Measurements from ENCODE around the gene TSPO2. TPM values are rescaled to one million over a fixed set of nuclear protein-coding genes. Genes with fewer than 3 reads are reported as not detected.

Gene TSPO2
- total and polyA plus RNA-seq, 2 of the 13 experiments (the other 11 are each of a cell fraction or from before 2014, with no cell fraction given) = 0.55 TPM; not detected in 1

DNA sequence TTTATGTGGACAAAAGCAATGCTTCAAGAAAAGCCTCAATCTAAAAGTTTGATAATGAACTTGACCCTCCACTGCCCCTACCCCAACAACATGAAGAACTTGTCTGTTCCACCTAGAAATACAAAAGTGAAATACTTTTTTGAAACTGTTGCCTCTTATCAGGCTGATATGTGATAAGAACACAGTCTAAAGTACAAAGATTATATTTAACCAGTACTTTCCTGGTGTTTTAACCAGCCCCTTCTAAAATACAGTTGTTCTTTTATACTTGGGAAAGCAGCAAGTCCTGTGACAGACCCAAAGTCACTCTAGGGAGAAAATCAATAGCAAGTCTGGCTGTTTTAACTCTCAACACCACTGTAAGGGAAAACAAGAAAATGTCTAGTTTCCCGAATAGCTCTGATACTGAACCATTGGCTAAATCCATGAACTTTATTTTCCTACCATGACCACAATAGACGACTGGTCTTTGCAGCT, 23.3 kb downstream of the TSPO2 start (continued):
- TF ChIP-seq, protein P1, sequence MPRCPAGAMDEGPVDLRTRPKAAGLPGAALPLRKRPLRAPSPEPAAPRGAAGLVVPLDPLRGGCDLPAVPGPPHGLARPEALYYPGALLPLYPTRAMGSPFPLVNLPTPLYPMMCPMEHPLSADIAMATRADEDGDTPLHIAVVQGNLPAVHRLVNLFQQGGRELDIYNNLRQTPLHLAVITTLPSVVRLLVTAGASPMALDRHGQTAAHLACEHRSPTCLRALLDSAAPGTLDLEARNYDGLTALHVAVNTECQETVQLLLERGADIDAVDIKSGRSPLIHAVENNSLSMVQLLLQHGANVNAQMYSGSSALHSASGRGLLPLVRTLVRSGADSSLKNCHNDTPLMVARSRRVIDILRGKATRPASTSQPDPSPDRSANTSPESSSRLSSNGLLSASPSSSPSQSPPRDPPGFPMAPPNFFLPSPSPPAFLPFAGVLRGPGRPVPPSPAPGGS (CRISPR knock-in tag; IDR thresholded peaks at IDR 0.05) = no peak
- TF ChIP-seq CCDC6 (CRISPR knock-in tag; IDR thresholded peaks at IDR 0.05) (no peak), ZNF724P (CRISPR knock-in tag; IDR thresholded peaks at IDR 0.05; ENCODE audit: borderline replicate concordance) (no peak), MED8 (CRISPR knock-in tag; IDR thresholded peaks at IDR 0.05; ENCODE audit: insufficient replicate concordance) (no peak), ZNF136 (CRISPR knock-in tag; IDR thresholded peaks at IDR 0.05; ENCODE audit: low read depth) (no peak), SOX5 (CRISPR knock-in tag; IDR thresholded peaks at IDR 0.05; ENCODE audit: borderline replicate concordance) (peak; percentile 85; the same call in 1 of the 2 replicates), KLF9 (CRISPR knock-in tag; IDR thresholded peaks at IDR 0.05; ENCODE audit: low read depth) (no peak), NFIC (IDR thresholded peaks at IDR 0.05; ENCODE audit: low read length) (peak; percentile 88), ZFP36L2 (CRISPR knock-in tag; IDR thresholded peaks at IDR 0.05) (no peak), NFKB2 (CRISPR knock-in tag; IDR thresholded peaks at IDR 0.05; ENCODE audit: borderline replicate concordance) (no peak)
- TF ChIP-seq, protein P2, sequence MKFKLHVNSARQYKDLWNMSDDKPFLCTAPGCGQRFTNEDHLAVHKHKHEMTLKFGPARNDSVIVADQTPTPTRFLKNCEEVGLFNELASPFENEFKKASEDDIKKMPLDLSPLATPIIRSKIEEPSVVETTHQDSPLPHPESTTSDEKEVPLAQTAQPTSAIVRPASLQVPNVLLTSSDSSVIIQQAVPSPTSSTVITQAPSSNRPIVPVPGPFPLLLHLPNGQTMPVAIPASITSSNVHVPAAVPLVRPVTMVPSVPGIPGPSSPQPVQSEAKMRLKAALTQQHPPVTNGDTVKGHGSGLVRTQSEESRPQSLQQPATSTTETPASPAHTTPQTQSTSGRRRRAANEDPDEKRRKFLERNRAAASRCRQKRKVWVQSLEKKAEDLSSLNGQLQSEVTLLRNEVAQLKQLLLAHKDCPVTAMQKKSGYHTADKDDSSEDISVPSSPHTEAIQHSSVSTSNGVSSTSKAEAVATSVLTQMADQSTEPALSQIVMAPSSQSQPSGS (CRISPR knock-in tag; IDR thresholded peaks at IDR 0.05) = peak; percentile 93
- TF ChIP-seq, protein P3, sequence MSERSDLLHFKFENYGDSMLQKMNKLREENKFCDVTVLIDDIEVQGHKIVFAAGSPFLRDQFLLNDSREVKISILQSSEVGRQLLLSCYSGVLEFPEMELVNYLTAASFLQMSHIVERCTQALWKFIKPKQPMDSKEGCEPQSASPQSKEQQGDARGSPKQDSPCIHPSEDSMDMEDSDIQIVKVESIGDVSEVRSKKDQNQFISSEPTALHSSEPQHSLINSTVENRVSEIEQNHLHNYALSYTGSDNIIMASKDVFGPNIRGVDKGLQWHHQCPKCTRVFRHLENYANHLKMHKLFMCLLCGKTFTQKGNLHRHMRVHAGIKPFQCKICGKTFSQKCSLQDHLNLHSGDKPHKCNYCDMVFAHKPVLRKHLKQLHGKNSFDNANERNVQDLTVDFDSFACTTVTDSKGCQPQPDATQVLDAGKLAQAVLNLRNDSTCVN (CRISPR knock-in tag; IDR thresholded peaks at IDR 0.05; ENCODE audit: borderline replicate concordance) = no peak
- TF ChIP-seq, protein P4, sequence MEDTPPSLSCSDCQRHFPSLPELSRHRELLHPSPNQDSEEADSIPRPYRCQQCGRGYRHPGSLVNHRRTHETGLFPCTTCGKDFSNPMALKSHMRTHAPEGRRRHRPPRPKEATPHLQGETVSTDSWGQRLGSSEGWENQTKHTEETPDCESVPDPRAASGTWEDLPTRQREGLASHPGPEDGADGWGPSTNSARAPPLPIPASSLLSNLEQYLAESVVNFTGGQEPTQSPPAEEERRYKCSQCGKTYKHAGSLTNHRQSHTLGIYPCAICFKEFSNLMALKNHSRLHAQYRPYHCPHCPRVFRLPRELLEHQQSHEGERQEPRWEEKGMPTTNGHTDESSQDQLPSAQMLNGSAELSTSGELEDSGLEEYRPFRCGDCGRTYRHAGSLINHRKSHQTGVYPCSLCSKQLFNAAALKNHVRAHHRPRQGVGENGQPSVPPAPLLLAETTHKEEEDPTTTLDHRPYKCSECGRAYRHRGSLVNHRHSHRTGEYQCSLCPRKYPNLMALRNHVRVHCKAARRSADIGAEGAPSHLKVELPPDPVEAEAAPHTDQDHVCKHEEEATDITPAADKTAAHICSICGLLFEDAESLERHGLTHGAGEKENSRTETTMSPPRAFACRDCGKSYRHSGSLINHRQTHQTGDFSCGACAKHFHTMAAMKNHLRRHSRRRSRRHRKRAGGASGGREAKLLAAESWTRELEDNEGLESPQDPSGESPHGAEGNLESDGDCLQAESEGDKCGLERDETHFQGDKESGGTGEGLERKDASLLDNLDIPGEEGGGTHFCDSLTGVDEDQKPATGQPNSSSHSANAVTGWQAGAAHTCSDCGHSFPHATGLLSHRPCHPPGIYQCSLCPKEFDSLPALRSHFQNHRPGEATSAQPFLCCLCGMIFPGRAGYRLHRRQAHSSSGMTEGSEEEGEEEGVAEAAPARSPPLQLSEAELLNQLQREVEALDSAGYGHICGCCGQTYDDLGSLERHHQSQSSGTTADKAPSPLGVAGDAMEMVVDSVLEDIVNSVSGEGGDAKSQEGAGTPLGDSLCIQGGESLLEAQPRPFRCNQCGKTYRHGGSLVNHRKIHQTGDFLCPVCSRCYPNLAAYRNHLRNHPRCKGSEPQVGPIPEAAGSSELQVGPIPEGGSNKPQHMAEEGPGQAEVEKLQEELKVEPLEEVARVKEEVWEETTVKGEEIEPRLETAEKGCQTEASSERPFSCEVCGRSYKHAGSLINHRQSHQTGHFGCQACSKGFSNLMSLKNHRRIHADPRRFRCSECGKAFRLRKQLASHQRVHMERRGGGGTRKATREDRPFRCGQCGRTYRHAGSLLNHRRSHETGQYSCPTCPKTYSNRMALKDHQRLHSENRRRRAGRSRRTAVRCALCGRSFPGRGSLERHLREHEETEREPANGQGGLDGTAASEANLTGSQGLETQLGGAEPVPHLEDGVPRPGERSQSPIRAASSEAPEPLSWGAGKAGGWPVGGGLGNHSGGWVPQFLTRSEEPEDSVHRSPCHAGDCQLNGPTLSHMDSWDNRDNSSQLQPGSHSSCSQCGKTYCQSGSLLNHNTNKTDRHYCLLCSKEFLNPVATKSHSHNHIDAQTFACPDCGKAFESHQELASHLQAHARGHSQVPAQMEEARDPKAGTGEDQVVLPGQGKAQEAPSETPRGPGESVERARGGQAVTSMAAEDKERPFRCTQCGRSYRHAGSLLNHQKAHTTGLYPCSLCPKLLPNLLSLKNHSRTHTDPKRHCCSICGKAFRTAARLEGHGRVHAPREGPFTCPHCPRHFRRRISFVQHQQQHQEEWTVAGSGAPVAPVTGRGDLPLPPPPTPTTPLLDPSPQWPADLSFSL (CRISPR knock-in tag; IDR thresholded peaks at IDR 0.05) = no peak
- TF ChIP-seq, protein P5, sequence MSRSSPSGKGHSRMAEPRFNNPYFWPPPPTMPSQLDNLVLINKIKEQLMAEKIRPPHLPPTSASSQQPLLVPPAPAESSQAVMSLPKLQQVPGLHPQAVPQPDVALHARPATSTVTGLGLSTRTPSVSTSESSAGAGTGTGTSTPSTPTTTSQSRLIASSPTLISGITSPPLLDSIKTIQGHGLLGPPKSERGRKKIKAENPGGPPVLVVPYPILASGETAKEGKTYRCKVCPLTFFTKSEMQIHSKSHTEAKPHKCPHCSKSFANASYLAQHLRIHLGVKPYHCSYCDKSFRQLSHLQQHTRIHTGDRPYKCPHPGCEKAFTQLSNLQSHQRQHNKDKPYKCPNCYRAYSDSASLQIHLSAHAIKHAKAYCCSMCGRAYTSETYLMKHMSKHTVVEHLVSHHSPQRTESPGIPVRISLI (CRISPR knock-in tag; IDR thresholded peaks at IDR 0.05; ENCODE audit: borderline replicate concordance) = no peak; the same call in 1 of the 2 replicates
- TF ChIP-seq, protein P6, sequence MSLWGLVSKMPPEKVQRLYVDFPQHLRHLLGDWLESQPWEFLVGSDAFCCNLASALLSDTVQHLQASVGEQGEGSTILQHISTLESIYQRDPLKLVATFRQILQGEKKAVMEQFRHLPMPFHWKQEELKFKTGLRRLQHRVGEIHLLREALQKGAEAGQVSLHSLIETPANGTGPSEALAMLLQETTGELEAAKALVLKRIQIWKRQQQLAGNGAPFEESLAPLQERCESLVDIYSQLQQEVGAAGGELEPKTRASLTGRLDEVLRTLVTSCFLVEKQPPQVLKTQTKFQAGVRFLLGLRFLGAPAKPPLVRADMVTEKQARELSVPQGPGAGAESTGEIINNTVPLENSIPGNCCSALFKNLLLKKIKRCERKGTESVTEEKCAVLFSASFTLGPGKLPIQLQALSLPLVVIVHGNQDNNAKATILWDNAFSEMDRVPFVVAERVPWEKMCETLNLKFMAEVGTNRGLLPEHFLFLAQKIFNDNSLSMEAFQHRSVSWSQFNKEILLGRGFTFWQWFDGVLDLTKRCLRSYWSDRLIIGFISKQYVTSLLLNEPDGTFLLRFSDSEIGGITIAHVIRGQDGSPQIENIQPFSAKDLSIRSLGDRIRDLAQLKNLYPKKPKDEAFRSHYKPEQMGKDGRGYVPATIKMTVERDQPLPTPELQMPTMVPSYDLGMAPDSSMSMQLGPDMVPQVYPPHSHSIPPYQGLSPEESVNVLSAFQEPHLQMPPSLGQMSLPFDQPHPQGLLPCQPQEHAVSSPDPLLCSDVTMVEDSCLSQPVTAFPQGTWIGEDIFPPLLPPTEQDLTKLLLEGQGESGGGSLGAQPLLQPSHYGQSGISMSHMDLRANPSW (CRISPR knock-in tag; IDR thresholded peaks at IDR 0.05; ENCODE audit: borderline replicate concordance) = no peak

All from HepG2 (cell line).